Activated CD8-positive, alpha-beta memory T cell treated with anti-CD3 and anti-CD28 coated beads, Interleukin-2, amount 50 U/mL, for 24 hours (primary cell): ENCODE measurements around the gene KNDC1.

Experiments used
- DNase-seq: peaks from one replicate; pipeline ENCODE4 v3.0.0-alpha.2; 2020; ENCODE audit errors: extremely low read depth

Gene KNDC1

DNA sequence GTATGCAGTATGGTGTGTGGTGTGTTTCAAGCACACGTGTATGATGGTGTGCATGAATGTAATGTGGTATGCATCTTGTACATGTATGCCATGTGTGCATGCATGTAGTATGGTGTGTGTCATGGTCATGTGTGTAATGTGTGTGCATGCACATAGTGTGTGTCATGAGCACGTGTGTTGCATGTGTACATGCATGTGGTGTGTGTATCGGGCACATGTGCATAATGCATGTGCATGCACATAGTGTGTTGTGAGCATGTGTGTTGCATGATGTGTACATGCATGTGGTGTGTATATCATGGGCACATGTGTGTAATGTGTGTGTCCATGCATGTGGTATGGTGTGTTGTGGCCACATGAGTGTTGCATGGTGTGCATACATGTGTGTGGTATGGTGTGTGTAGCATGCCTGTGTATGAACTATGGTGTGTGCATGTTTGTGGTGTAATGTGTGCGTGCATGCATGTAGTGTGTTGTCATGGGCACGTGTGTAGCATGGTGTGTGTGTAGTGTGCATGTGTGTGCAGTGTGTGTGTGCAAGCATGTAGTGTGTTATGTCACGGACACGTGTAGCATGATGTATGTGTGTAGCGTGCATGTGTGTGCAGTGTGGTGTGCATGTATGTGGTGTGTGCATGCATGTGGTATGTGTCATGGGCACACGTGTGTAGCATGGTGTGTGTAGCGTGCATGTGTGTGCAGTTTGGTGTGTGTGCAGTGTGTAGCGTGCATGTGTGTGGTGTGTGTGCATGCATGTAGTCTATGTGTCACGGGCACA is 17.6 kb downstream of the KNDC1 start:
- no peak for DNase-seq

DNA sequence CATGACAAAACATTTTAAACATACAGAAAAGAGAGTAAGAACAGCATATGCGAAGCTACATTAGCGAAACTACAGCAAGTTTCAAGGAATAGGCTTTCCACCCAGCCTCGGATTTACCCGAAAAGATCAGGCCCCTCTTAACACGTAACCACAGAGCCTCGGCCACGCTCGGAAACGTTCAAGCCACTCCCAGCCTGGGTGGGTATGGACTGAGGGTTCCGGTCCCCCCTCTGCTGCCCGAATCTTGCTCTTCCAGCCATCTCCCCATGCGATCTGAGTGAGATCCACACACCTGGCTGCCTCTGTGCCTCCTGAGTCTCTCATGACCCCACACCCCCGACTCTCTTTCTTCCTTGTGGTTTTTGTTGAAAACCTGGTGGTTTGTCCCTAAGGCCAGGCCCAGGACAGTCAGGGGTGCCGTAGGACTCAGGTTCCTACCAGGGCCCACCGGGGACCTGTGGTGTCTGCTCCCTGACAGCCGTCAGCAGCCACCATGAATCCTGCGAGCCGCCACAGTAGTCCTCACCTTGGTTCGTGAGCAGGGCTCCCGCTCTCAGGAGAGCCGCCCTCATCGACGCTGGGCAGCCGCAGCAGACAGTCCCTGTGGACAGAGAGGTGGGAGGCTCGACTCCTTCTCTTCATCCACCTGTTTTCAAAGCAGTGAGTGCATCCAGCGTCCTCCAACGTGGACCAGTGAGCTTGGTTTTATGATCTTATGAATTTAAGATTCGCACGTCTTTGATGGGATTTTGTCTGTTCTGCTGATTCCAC is 18.5 kb downstream of the KNDC1 start:
- no peak for DNase-seq

DNA sequence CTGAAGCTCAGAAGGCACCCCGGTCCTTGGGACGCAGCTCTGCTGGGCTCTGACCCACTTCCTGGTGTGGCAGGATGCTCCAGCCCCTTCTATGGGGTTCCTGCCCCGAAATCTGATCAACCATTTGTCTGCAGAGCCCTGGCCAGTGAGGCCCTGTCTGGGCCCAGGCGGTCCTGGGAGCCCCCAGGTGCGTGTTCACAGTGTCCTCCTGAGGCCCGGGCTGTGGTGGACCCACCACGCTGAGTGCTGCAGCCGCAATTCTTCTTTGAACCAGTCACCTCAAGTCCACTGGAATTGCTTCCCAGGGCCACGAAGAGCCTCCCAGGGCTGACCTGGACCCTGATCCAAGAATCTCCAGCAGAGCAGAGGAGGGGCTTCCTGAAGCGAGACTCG is 19.1 kb downstream of the KNDC1 start:
- DNase-seq = no peak

DNA sequence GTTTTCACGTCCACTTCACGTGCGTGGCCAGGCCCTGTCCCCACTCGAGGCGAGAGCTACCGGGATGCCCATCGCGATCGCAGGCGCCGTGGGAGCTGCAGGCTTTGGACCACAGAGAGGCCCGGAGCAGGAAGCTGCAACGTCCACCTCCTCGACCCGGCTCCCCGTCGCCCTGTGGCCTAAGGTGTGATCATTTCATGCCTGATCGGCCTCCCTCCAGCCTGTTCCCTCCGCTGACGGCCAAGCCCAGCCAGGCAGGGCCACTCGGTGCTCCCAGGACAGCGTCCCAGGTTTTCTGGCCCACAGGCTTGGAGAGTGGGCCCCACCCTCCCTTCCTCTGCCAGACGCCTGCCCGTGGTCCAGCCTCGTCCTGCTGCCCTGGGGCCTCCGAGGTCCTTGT is 19.6 kb downstream of the KNDC1 start:
- no peak for DNase-seq

DNA sequence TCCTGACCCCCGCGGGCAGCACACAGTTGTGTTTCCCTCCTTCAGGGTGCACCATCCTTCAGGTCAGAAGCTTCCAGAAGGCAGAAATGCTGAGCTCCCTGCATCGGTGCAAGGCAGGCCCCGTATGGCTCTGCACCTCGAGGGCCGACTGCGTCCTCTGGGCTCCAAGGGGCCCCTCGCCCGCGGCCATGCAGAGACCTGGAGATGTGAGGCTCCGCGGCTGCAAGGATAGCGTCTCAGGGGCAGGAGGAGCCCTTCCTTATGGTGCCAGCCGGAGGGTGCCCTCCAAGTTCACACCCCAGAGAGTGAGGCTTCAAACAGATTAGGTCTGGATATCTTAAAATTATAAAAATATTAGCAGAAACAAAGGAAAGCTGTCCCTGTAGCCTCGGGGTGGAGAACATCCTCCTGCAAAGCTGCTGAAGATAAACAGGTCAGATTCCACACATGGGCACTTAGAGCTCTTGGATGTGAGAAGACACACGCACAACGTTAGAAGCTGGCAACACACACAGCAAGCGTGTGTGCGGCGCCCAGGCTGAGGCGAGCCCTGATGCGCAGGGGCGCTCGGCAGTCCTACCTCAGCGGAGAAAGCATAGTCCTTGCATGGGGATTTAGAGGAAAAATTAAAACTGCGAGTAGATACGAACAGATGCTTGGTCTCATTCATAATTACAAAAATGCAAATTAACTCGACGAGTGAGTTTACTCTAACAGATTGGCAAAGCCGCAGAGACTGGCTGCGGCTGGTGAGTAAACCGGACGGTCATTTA is 20.4 kb downstream of the KNDC1 start:
- no peak for DNase-seq

- no peak for DNase-seq
Observed at GRCh38 chr10:133180965-133181639, 21.1 kb downstream of the KNDC1 start.

DNA sequence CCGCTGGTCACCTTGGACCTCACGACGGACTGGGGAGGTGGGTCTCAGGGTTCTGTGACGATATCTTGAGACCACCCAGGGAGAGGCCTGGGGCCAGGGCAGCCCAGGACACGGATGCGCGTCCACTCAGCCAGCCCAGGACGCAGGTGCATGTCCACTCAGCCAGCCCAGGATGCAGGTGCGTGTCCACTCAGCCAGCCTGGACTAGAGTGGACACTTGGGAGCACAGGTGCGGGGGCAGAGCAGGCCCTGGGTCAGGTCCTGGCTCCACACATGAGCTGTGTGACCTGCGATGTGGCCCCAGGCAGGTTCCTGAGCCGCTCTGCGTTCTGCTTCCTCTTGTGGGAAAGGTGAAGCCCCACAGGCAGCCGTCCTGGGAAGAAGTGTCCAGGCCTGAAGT is 22.2 kb downstream of the KNDC1 start:
- DNase-seq = no peak

GRCh38 chr10:133182791-133183645 is 23.0 kb downstream of the KNDC1 start:
- DNase-seq = no peak

- DNase-seq = no peak
Observed at GRCh38 chr10:133183646-133184378, 23.8 kb downstream of the KNDC1 start.

GRCh38 chr10:133184591-133185244 is 24.7 kb downstream of the KNDC1 start:
- no peak for DNase-seq

DNA sequence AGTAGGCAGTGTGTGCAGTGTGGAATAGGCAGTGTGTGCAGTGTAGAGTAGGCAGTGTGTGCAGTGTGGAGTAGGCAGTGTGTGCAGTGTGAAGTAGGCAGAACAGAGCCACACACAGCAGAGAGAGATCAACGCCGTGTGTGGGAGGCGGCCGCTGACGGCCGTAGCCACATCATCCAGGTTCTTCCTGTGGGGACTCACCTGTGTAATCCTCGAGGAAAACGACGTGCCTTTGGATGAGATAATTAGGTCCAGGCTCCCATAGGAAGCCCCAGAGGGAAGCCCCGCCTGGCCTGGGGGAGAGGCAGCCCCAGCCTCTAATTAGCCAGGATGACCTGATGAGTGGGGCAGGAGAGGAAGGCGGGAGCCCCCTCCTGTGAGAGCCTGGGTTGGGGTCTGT is 25.4 kb downstream of the KNDC1 start:
- no peak for DNase-seq

GRCh38 chr10:133185916-133186315 is 25.9 kb downstream of the KNDC1 start:
- DNase-seq = no peak

DNA sequence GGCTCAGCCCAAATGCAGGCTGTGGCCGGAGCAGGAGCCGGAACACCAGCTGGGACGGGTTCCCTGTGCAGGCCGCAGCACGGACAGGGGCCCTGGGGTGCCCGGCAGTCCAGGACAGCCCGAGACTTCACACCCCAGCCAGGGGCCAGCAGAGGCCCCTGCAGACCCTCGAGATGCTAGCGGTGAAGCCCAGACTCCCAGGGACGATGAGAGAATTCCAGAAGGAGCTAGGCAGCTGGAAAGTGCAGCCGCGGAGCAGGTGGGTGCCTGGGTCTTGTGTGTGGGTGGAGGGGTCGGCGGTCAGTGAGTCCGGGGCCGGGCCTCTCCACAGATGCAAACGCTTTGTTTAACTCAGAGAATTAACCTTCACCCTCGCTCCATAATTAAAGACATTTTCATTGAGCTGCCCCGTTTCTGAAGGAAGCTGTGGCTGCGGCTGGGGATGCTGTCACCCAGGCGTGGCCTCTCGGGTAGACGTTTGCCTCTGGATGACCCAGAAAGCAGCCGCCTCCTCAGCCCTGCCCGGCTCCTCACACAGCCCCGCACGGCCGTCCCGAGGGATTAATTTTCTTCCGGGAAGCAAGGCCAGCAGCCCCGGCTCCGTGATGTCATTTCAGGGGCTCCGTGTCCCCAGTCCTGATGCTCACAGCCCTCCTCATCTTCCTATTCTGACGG is 26.5 kb downstream of the KNDC1 start:
- DNase-seq = no peak

DNA sequence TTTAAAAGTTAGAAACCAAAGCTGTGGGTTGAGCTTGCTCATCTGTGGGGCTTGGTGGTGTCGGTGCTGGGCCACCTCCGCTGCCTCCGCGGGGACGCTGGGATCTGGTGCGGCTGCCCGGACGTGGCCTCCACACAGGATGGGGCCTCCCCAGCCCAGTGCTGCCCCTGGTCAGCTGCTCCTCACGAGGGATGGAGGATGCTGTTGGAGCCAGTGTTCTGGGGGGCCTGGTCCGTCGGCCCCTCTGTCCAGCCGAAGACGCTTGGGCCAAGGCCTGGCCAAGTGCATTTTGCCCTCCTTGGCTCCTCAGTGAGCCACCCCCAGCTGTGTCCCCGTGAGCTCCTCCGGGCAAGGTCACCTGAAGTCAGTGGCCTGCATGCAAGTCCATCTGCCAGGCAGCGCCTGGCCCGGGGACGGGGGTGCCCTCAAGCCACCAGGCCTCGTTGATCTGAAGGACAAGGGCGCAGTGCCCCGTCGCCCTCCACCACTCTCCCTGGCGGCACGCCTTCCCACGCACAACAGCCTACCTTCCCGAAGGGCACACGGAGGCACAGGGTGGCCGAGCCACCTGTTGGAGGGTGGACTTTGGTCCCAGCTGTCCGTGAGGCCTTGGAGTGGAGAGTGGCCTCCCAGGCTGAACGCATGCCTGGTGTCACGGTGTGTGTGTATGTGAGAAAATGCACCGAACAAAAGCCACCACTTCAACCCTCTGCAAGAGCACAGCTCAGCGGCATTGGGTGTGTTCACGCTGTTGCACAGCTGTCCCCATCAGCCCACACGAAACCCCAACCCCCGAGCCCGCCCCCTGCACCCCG is 27.3 kb downstream of the KNDC1 start:
- DNase-seq = no peak

GRCh38 chr10:133187906-133188681 is 28.1 kb downstream of the KNDC1 start:
- DNase-seq = no peak

GRCh38 chr10:133189256-133189655 is 29.2 kb downstream of the KNDC1 start:
- DNase-seq = no peak

- DNase-seq = no peak
Observed at GRCh38 chr10:133189726-133190125, 29.7 kb downstream of the KNDC1 start.

GRCh38 chr10:133190225-133190624 is 30.2 kb downstream of the KNDC1 start:
- DNase-seq = no peak
